Type B pancreatic cell (in vitro differentiated cells): ENCODE results near the gene FYCO1. TPM values are rescaled to one million over a fixed set of nuclear protein-coding genes. Genes with fewer than 3 reads are reported as not detected.

Experiments used
- DNase-seq: peaks from one replicate; pipeline ENCODE4 v3.0.0; 2021; ENCODE audit warnings: mixed read lengths; ENCODE audit not compliant: unreplicated experiment; ENCODE audit errors: extremely low spot score
- H3K27ac Mint-ChIP-seq: 2 replicates; pipeline ENCODE4 v1.8.0; 2021; ENCODE audit warnings: mild to moderate bottlenecking, mixed read lengths
- H3K27me3 Mint-ChIP-seq: 2 replicates; pipeline ENCODE4 v1.8.0; 2021; ENCODE audit warnings: mixed read lengths
- H3K36me3 Mint-ChIP-seq: 2 replicates; pipeline ENCODE4 v1.8.0; 2021; ENCODE audit warnings: mixed read lengths
- H3K4me1 Mint-ChIP-seq: one replicate; pipeline ENCODE4 v1.8.0; 2021; ENCODE audit warnings: mixed read lengths; ENCODE audit not compliant: unreplicated experiment
- H3K4me3 Mint-ChIP-seq: 2 replicates; pipeline ENCODE4 v1.8.0; 2021; ENCODE audit warnings: mild to moderate bottlenecking, mixed read lengths
- H3K9me3 Mint-ChIP-seq: 2 replicates; pipeline ENCODE4 v1.8.0; 2021; ENCODE audit warnings: mixed read lengths
- CTCF ChIP-seq: fragments of 200-600 bp; sonication (generic); conservative IDR thresholded peaks from 2 replicates; pipeline ENCODE4 v1.5.0; 2021; ENCODE audit warnings: antibody characterized with exemption, mild to moderate bottlenecking
- total RNA-seq: library from RNA; stranded (reverse); gene quantifications from 2 replicates; pipeline ENCODE4 v1.2.1, GENCODE V29; 2021; ENCODE audit warnings: low replicate concordance

FYCO1 gene
- total RNA-seq, 1 donor from 2014 or later: 15.2 TPM

DNA sequence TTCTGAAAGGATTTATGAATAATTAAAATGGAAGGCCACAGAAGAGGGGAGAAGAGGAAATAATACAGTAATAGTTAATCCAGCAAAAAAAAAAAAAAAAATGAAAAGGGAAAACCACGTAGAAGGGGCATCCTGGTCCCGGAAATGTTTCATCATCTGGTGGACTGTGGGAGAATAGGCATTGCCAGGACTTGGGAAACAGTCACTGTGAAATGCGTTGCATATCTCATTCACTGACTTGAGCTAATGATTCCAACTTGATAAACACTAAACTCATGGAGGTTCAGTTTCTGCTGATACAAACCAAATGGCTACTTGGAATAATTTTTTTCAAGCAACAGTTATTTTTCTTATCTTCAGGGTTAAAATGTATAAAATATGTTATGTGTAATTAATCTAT is 28.5 kb upstream of the FYCO1 start:
- no peaks in the 10 kb centered on the region for H3K4me1 Mint-ChIP-seq
- no peak for TF ChIP-seq CTCF
- DNase-seq: no peak
- no peaks in the 10 kb centered on the region for H3K27me3 Mint-ChIP-seq
- H3K27ac Mint-ChIP-seq: no peak overlapping the region
- H3K36me3 Mint-ChIP-seq: no peaks in the 10 kb centered on the region
- no peak overlapping the region for H3K4me3 Mint-ChIP-seq
- H3K9me3 Mint-ChIP-seq: peaks cover 10% of the 10 kb centered on the region

GRCh38 chr3:46022909-46023785 is 27.5 kb upstream of the FYCO1 start:
- no peaks in the 10 kb centered on the region for H3K27me3 Mint-ChIP-seq
- H3K4me1 Mint-ChIP-seq: no peaks in the 10 kb centered on the region
- H3K36me3 Mint-ChIP-seq: no peaks in the 10 kb centered on the region
- no peak overlapping the region for H3K27ac Mint-ChIP-seq
- H3K4me3 Mint-ChIP-seq: no peak overlapping the region
- no peak for TF ChIP-seq CTCF
- no peak for DNase-seq
- H3K9me3 Mint-ChIP-seq: peaks cover 10% of the 10 kb centered on the region

- no peak for TF ChIP-seq CTCF
- DNase-seq: no peak
- Mint-ChIP-seq H3K4me3 (no peak overlapping the region), H3K27me3 (no peaks in the 10 kb centered on the region), H3K4me1 (no peaks in the 10 kb centered on the region), H3K9me3 (peaks cover 4% of the 10 kb centered on the region), H3K36me3 (no peaks in the 10 kb centered on the region), H3K27ac (no peak overlapping the region)
Measured at GRCh38 chr3:46021516-46021915, 25.9 kb upstream of the FYCO1 start.

GRCh38 chr3:46020766-46021510 is 25.3 kb upstream of the FYCO1 start:
- no peak for TF ChIP-seq CTCF
- H3K4me1 Mint-ChIP-seq: no peaks in the 10 kb centered on the region
- no peak overlapping the region for H3K27ac Mint-ChIP-seq

GRCh38 chr3:46019707-46020106 is 24.1 kb upstream of the FYCO1 start:
- Mint-ChIP-seq H3K4me1 (no peaks in the 10 kb centered on the region), H3K27me3 (no peaks in the 10 kb centered on the region), H3K9me3 (peaks cover 4% of the 10 kb centered on the region), H3K27ac (no peak overlapping the region), H3K36me3 (no peaks in the 10 kb centered on the region), H3K4me3 (no peak overlapping the region)
- no peak for DNase-seq
- TF ChIP-seq CTCF: no peak

More at GRCh38 chr3:46020766-46021510, 25.3 kb upstream of the FYCO1 start:
- Mint-ChIP-seq H3K4me3 (no peak overlapping the region), H3K9me3 (peaks cover 4% of the 10 kb centered on the region), H3K36me3 (no peaks in the 10 kb centered on the region), H3K27me3 (no peaks in the 10 kb centered on the region)
- DNase-seq: no peak
